B cell (primary cell): ENCODE data around the gene LGI1. TPM values are rescaled to one million over a fixed set of nuclear protein-coding genes. Genes with fewer than 3 reads are reported as not detected.

Experiments used
- ATAC-seq: fragments of 200-7000 bp; cut with Tn5 transposase; one replicate; pipeline ENCODE4 v1.10.0; 2021; ENCODE audit warnings: low read depth, mild to moderate bottlenecking, moderate number of reproducible peaks, moderate library complexity
- CTCF ChIA-PET: fragments of 350-600 bp; sonication (Branson Sonifier 250); formaldehyde crosslinking; loops from one replicate; lab custom pipeline; 2021; ENCODE audit warnings: antibody characterized with exemption, inconsistent platforms; lab: Charles Lee
- POLR2A ChIA-PET: fragments of 350-600 bp; sonication (Branson Sonifier 250); formaldehyde crosslinking; loops from one replicate; lab custom pipeline; 2021; ENCODE audit warnings: antibody characterized with exemption; lab: Charles Lee
- DNase-seq: peaks from one replicate; pipeline ENCODE4 v3.0.0; 2013
- H2AFZ ChIP-seq: 2 replicates; pipeline ENCODE4 v1.6.1; 2012; ENCODE audit warnings: mild to moderate bottlenecking, low read depth, low read length; ENCODE audit not compliant: insufficient read depth, poor library complexity, severe bottlenecking
- H3K27ac ChIP-seq, 2 donors: 1 replicate in 1 of 2; 2 replicates in 1 of 2; pipeline ENCODE4 v1.5.1; 2012 to 2013; ENCODE audit warnings: low read length in 2 of 2, mild to moderate bottlenecking in 2 of 2, moderate library complexity in 1 of 2
- H3K27me3 ChIP-seq, 4 experiments: fragments of 200-600 bp in 1 of 4; sonication (generic) in 1 of 4; replicated peaks in 1 of 4; 1 replicate in 2 of 4; 2 replicates in 2 of 4; pipeline versions ENCODE4 v1.6.1 to v1.7.0; 2013 to 2016; ENCODE audit warnings: low read length in 3 of 4, mild to moderate bottlenecking in 2 of 4, mixed read lengths in 1 of 4, moderate library complexity in 1 of 4; ENCODE audit not compliant: insufficient read depth in 4 of 4, control insufficient read depth in 3 of 4; ENCODE audit errors: control extremely low read depth in 1 of 4
- H3K36me3 ChIP-seq, 2 experiments: replicated peaks in 1 of 2; 1 replicate in 1 of 2; 2 replicates in 1 of 2; pipeline versions ENCODE4 v1.6.1 to v1.7.1; 2013; ENCODE audit warnings: low read length in 1 of 2; ENCODE audit not compliant: insufficient read depth in 2 of 2, control insufficient read depth in 1 of 2; ENCODE audit errors: control extremely low read depth in 1 of 2, extremely low read depth in 1 of 2
- H3K4me1 ChIP-seq, 2 donors: fragments of 200-600 bp in 1 of 2; sonication (generic) in 1 of 2; 1 replicate in 1 of 2; 2 replicates in 1 of 2; pipeline versions ENCODE4 v1.5.1 to v1.6.1; 2013 to 2017; ENCODE audit warnings: low read length in 2 of 2; ENCODE audit not compliant: control insufficient read depth in 2 of 2, insufficient read depth in 2 of 2
- H3K4me2 ChIP-seq: replicated peaks from 2 replicates; pipeline ENCODE3; 2012; ENCODE audit warnings: mild to moderate bottlenecking, low read depth, low read length; ENCODE audit not compliant: poor library complexity, severe bottlenecking
- H3K4me3 ChIP-seq, 5 experiments: fragments of 200-600 bp in 1 of 5; sonication (generic) in 1 of 5; 1 replicate in 3 of 5; 2 replicates in 2 of 5; pipeline versions ENCODE4 v1.5.1 to v1.7.0; 2011 to 2016; ENCODE audit warnings: low read length in 4 of 5, mild to moderate bottlenecking in 4 of 5, low read depth in 2 of 5, control low read depth in 1 of 5, moderate library complexity in 1 of 5; ENCODE audit not compliant: insufficient read depth in 1 of 5; ENCODE audit errors: control extremely low read depth in 1 of 5, extremely low read depth in 1 of 5
- H3K79me2 ChIP-seq: fragments of 200-600 bp; sonication (generic); one replicate; pipeline ENCODE4 v1.6.0; 2016; ENCODE audit warnings: low read length; ENCODE audit not compliant: control insufficient read depth, insufficient read depth
- H3K9ac ChIP-seq: fragments of 200-600 bp; sonication (generic); 2 replicates; pipeline ENCODE4 v1.6.1; 2017; ENCODE audit warnings: mild to moderate bottlenecking, low read length, moderate library complexity
- H3K9me3 ChIP-seq, 3 donors: one replicate each; pipeline versions ENCODE4 v1.6.1 to v1.7.1; 2013; ENCODE audit warnings: low read length in 2 of 3; ENCODE audit not compliant: control insufficient read depth in 2 of 3, insufficient read depth in 1 of 3; ENCODE audit errors: control extremely low read depth in 1 of 3
- H4K20me1 ChIP-seq: 2 replicates; pipeline ENCODE4 v1.6.0; 2012; ENCODE audit warnings: mild to moderate bottlenecking, low read length; ENCODE audit not compliant: insufficient read depth, control insufficient read depth, poor library complexity, severe bottlenecking
- H3K27ac Mint-ChIP-seq: one replicate; pipeline ENCODE4 v1.8.0; 2021; ENCODE audit warnings: mixed read lengths
- H3K27me3 Mint-ChIP-seq: one replicate; pipeline ENCODE4 v1.8.0; 2021; ENCODE audit warnings: mixed read lengths
- H3K4me1 Mint-ChIP-seq: one replicate; pipeline ENCODE4 v1.8.0; 2021; ENCODE audit warnings: mixed read lengths
- H3K4me3 Mint-ChIP-seq: one replicate; pipeline ENCODE4 v1.8.0; 2021; ENCODE audit warnings: mixed read lengths
- H3K9me3 Mint-ChIP-seq: one replicate; pipeline ENCODE4 v1.8.0; 2022; ENCODE audit warnings: mixed read lengths; ENCODE audit not compliant: insufficient read depth
- CTCF ChIP-seq: fragments of 200-600 bp; IDR thresholded peaks from one replicate; pipeline ENCODE4 v1.8.0; 2022; ENCODE audit warnings: antibody characterized with exemption, mild to moderate bottlenecking
- EZH2 ChIP-seq: IDR thresholded peaks from 2 replicates; pipeline ENCODE4 v1.6.1; 2012; ENCODE audit warnings: borderline replicate concordance, low read depth, mild to moderate bottlenecking, moderate library complexity, low read length; ENCODE audit not compliant: insufficient read depth, poor library complexity, severe bottlenecking
- WGBS: methylation state at CpG from one replicate; pipeline ENCODE4 v1.1.5; 2013; ENCODE audit warnings: missing lambda C conversion rate; ENCODE audit not compliant: insufficient coverage; 5-methylcytosine and 5-hydroxymethylcytosine counted together
- intact Hi-C: fragments of 100-400 bp; cut with micrococcal nuclease; formaldehyde crosslinking; loops from one replicate; pipeline ENCODE4 v1.10.0; 2022
- polyA plus RNA-seq: library from polyadenylated mRNA; depleted of rRNA; stranded (reverse); fragments of >200 nt; gene quantifications from 2 replicates; pipeline ENCODE4 v1.2.3, GENCODE V29; 2012
- total RNA-seq, 2 donors: library from RNA; stranded (reverse); fragments of 120-200 nt in 1 of 2; gene quantifications; 1 replicate in 1 of 2; 2 replicates in 1 of 2; pipeline versions ENCODE4 v1.2.3 to v1.2.4, GENCODE V29; 2013 to 2022

LGI1 gene
- total and polyA plus RNA-seq, 2 donors (not counting 1 experiment from before 2014, with no cell fraction given): not detected

DNA sequence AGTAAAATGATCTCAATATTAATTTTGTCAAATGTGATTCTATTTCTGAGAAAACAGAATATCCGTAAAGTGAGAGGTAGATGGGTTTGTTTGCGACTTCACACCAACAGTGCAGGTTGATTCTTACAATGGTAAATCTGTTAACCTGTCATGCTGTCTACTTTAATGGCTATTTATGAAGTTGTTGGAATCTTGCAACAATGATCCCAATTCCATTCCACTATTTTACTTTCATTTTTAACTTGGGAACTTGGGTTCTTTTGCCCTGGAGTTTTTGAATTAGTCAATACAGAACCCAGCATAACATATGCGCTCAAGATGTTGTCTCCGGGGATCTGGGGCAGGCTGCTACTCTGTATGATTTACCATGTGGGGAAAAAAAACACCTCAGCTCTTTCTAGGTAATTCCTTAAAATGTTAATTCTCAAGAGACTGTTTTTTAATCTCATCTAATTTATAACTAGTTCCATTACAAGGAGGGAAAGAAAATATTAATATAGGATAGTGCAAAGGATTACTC lies 1.2 kb downstream of the LGI1 start:
- ATAC-seq: no peak
- Histone ChIP-seq H3K9me3 (no peaks in the 10 kb centered on the region), H3K4me2 (no peak overlapping the region), H2AFZ (no peak overlapping the region), H3K36me3 (no peaks in the 10 kb centered on the region), H3K27me3 (peaks cover 0 to 30% (median 20%) of the 10 kb centered on the region in 4 experiments), H4K20me1 (no peaks in the 10 kb centered on the region), H3K27ac (no peak overlapping the region), H3K79me2 (no peaks in the 10 kb centered on the region), H3K9ac (no peak overlapping the region), H3K4me3 (no peak overlapping the region), H3K4me1 (no peaks in the 10 kb centered on the region)
- H3K27me3 Mint-ChIP-seq: peaks cover 74% of the 10 kb centered on the region
- TF ChIP-seq EZH2: no peak
- TF ChIP-seq CTCF: no peak
- intact Hi-C loops: no loop called here
- no peak overlapping the region for H3K27ac Mint-ChIP-seq
- no CpG with 5 or more reads among the region's 4 CpGs for WGBS
- H3K4me1 Mint-ChIP-seq: peaks cover 2% of the 10 kb centered on the region
- no peaks in the 10 kb centered on the region for H3K9me3 Mint-ChIP-seq
- no peak for DNase-seq
- ChIA-PET CTCF (no interaction called here), POLR2A (no interaction called here)
- H3K4me3 Mint-ChIP-seq: no peak overlapping the region

GRCh38 chr10:93760490-93760889 lies 2.8 kb downstream of the LGI1 start:
- no peaks in the 10 kb centered on the region for H3K79me2 ChIP-seq
- no peak overlapping the region for H3K27ac ChIP-seq
- Mint-ChIP-seq H3K27me3 (peaks cover 65% of the 10 kb centered on the region), H3K27ac (no peak overlapping the region), H3K9me3 (no peaks in the 10 kb centered on the region), H3K4me3 (no peak overlapping the region), H3K4me1 (peaks cover 2% of the 10 kb centered on the region)
- H2AFZ ChIP-seq: no peak overlapping the region
- no peak overlapping the region for H3K9ac ChIP-seq
- ATAC-seq (no peak), DNase-seq (no peak)
- ChIA-PET CTCF (no interaction called here), POLR2A (no interaction called here)
- intact Hi-C loops: no loop called here
- H3K4me1 ChIP-seq: no peaks in the 10 kb centered on the region
- TF ChIP-seq EZH2: no peak
- TF ChIP-seq CTCF: no peak
- H3K9me3 ChIP-seq: no peaks in the 10 kb centered on the region
- no peak overlapping the region for H3K4me2 ChIP-seq
- H3K27me3 ChIP-seq: peaks cover 0 to 30% (median 20%) of the 10 kb centered on the region in 4 experiments
- H3K4me3 ChIP-seq: no peak overlapping the region
- no peaks in the 10 kb centered on the region for H3K36me3 ChIP-seq
- H4K20me1 ChIP-seq: no peaks in the 10 kb centered on the region
- 80% methylated on average over 6 of the region's 7 CpGs for WGBS
